ENCODE measurements around the gene CFAP97D1. TPM values are rescaled to one million over a fixed set of nuclear protein-coding genes. Genes with fewer than 3 reads are reported as not detected.
A peak's percentile ranks its signal among the peaks of the same experiment; 100 is the strongest.

CFAP97D1 gene
- polyA plus RNA-seq, 1 donor (not counting 4 experiments of a cell fraction or from before 2014, with no cell fraction given), result not detected

- Histone ChIP-seq H3K9me3 (ENCODE audit: control insufficient read depth, low read depth, low read length) (no peaks in the 10 kb centered on the region), H2AFZ (ENCODE audit: control insufficient read depth, low read length) (no peak overlapping the region), H3K4me1 (ENCODE audit: control insufficient read depth, extremely low read depth, insufficient read depth, low read length) (peaks cover 19% of the 10 kb centered on the region), H3K9me1 (ENCODE audit: control insufficient read depth, extremely low read depth, insufficient read depth, low read length) (no peaks in the 10 kb centered on the region), H3K9ac (ENCODE audit: control insufficient read depth, extremely low read depth, insufficient read depth, low read length) (no peak overlapping the region), H3K4me3 (ENCODE audit: control insufficient read depth in 2 of 3, extremely low read depth in 1 of 3, insufficient read depth in 2 of 3, low read depth in 1 of 3, low read length in 3 of 3) (no peak overlapping the region), H4K20me1 (ENCODE audit: control insufficient read depth, extremely low read depth, insufficient read depth, low read length) (no peaks in the 10 kb centered on the region), H3K4me2 (ENCODE audit: control insufficient read depth, extremely low read depth, insufficient read depth, low read depth, low read length) (no peak overlapping the region), H3K27me3 (ENCODE audit: control insufficient read depth, extremely low read depth, insufficient read depth, low read length) (no peaks in the 10 kb centered on the region), H3K79me2 (ENCODE audit: control insufficient read depth, insufficient read depth, low read length) (no peaks in the 10 kb centered on the region), H3K36me3 (ENCODE audit: control insufficient read depth in 2 of 2, extremely low read depth in 1 of 2, insufficient read depth in 2 of 2, low read length in 2 of 2) (no peaks in the 10 kb centered on the region), H3K27ac (ENCODE audit: control insufficient read depth, insufficient read depth, low read length) (no peak overlapping the region)
- TF ChIP-seq EZH2 (IDR thresholded peaks at IDR 0.05; ENCODE audit: low read length) (no peak), CTCF (optimal IDR thresholded peaks at IDR 0.05 in 1 of 3, IDR thresholded peaks at IDR 0.05 in 1 of 3, conservative IDR thresholded peaks at IDR 0.05 in 1 of 3; ENCODE audit: extremely low read depth in 1 of 3, insufficient read depth in 2 of 3, low read length in 3 of 3) (no peak)
- DNase-seq (ENCODE audit: low read depth, low spot score) (no peak), FAIRE-seq (no peak)
- dilution Hi-C loops (cut with MboI; ENCODE audit: extremely low pct_ligation_motif_present, low sequenced_read_pairs), result no loop called here
Measured at GRCh38 chr17:43782913-43783680, 2.9 kb downstream of the CFAP97D1 start.

- no peak overlapping the region for H3K27ac ChIP-seq (ENCODE audit: control insufficient read depth, insufficient read depth, low read length)
- FAIRE-seq (no peak), DNase-seq (ENCODE audit: low read depth, low spot score) (no peak)
- H3K9ac ChIP-seq (ENCODE audit: control insufficient read depth, extremely low read depth, insufficient read depth, low read length), result no peak overlapping the region
- TF ChIP-seq EZH2 (IDR thresholded peaks at IDR 0.05; ENCODE audit: low read length) (no peak), CTCF (optimal IDR thresholded peaks at IDR 0.05 in 1 of 3, IDR thresholded peaks at IDR 0.05 in 1 of 3, conservative IDR thresholded peaks at IDR 0.05 in 1 of 3; ENCODE audit: extremely low read depth in 1 of 3, insufficient read depth in 2 of 3, low read length in 3 of 3) (no peak)
- no peak overlapping the region for H3K4me3 ChIP-seq (ENCODE audit: control insufficient read depth in 2 of 3, extremely low read depth in 1 of 3, insufficient read depth in 2 of 3, low read depth in 1 of 3, low read length in 3 of 3)
- no peaks in the 10 kb centered on the region for H3K36me3 ChIP-seq (ENCODE audit: control insufficient read depth in 2 of 2, extremely low read depth in 1 of 2, insufficient read depth in 2 of 2, low read length in 2 of 2)
- H3K27me3 ChIP-seq (ENCODE audit: control insufficient read depth, extremely low read depth, insufficient read depth, low read length), result no peaks in the 10 kb centered on the region
- H3K9me1 ChIP-seq (ENCODE audit: control insufficient read depth, extremely low read depth, insufficient read depth, low read length), result no peaks in the 10 kb centered on the region
- dilution Hi-C loops (cut with MboI; ENCODE audit: extremely low pct_ligation_motif_present, low sequenced_read_pairs), result no loop called here
- peaks cover 18% of the 10 kb centered on the region for H3K4me1 ChIP-seq (ENCODE audit: control insufficient read depth, extremely low read depth, insufficient read depth, low read length)
- H3K79me2 ChIP-seq (ENCODE audit: control insufficient read depth, insufficient read depth, low read length), result no peaks in the 10 kb centered on the region
- no peak overlapping the region for H2AFZ ChIP-seq (ENCODE audit: control insufficient read depth, low read length)
- H4K20me1 ChIP-seq (ENCODE audit: control insufficient read depth, extremely low read depth, insufficient read depth, low read length), result no peaks in the 10 kb centered on the region
- peak overlapping the region; percentile 17 for H3K4me2 ChIP-seq (ENCODE audit: control insufficient read depth, extremely low read depth, insufficient read depth, low read depth, low read length)
- no peaks in the 10 kb centered on the region for H3K9me3 ChIP-seq (ENCODE audit: control insufficient read depth, low read depth, low read length)
Measured at GRCh38 chr17:43784068-43784467, 3.8 kb downstream of the CFAP97D1 start.

Data from keratinocyte (primary cell).